ENCODE measurements around the gene PLET1.

GRCh38 chr11:112268406-112268805 lies 7.7 kb upstream of the PLET1 start:
- TF ChIP-seq POLR2A (IDR thresholded peaks at IDR 0.05): no peak
- no peak for TF ChIP-seq CTCF (IDR thresholded peaks at IDR 0.05)
